ENCODE measurements around the gene ATG3. TPM values are rescaled to one million over a fixed set of nuclear protein-coding genes. Genes with fewer than 3 reads are reported as not detected.

The ATG3 gene
- total RNA-seq, 2 donors from 2014 or later = 45.7 to 73.5 TPM

GRCh38 chr3:112557976-112558375 lies 3.8 kb downstream of the ATG3 start:
- WGBS = 68% methylated on average over 1 of the region's 1 CpG
- no peak overlapping the region for H3K27ac ChIP-seq
- H3K27me3 ChIP-seq (replicated peaks; ENCODE audit: insufficient read depth) = no peaks in the 10 kb centered on the region
- H3K36me3 ChIP-seq = no peaks in the 10 kb centered on the region
- no peak for DNase-seq (ENCODE audit: low spot score)
- TF ChIP-seq CTCF (IDR thresholded peaks at IDR 0.05) = no peak
- TF ChIP-seq POLR2AphosphoS5 (IDR thresholded peaks at IDR 0.05) = no peak
- TF ChIP-seq POLR2A (IDR thresholded peaks at IDR 0.05) = no peak
- H3K4me1 ChIP-seq (replicated peaks) = no peaks in the 10 kb centered on the region
- intact Hi-C loops (cut with DNase I) = no loop called here
- H3K4me3 ChIP-seq = no peak overlapping the region
- H3K9me3 ChIP-seq = no peaks in the 10 kb centered on the region

DNA sequence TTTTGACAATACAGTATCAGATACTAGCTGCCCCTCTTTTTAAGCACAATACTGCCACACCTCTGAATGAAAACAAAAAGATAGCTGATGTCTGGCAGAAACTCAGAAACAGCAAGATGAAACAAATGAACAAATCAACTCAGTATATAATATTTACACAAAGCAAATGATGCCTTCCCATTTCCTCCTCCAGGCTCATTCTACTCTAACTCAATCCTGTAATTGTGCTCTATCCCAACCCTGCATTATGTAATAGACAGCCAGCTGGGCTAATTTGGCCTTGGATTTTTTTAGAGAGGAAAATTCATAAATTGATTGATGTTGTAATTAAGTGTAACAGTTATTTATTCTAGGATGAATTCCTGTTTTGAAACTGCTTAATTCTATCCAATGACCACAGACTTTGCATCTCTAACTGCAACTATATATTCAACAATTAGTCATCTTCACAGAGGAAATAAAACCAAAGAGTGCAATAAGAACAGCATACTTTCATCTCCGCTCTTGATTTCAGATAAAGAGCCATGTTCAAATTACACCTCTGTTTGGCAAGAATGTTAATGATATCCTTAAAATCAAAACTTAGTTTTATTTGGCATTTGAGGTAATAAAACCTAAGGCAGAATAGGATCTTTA lies 6.1 kb downstream of the ATG3 start:
- Histone ChIP-seq H3K4me1 (replicated peaks) (no peaks in the 10 kb centered on the region), H3K27ac (no peak overlapping the region), H3K4me3 (no peak overlapping the region), H3K36me3 (no peaks in the 10 kb centered on the region), H3K27me3 (replicated peaks; ENCODE audit: insufficient read depth) (no peaks in the 10 kb centered on the region), H3K9me3 (no peaks in the 10 kb centered on the region)
- WGBS = 73% methylated on average over 1 of the region's 1 CpG
- no peak for DNase-seq (ENCODE audit: low spot score)
- intact Hi-C loops (cut with DNase I) = no loop called here
- no peak for TF ChIP-seq CTCF (IDR thresholded peaks at IDR 0.05)
- no peak for TF ChIP-seq POLR2A (IDR thresholded peaks at IDR 0.05)
- no peak for TF ChIP-seq POLR2AphosphoS5 (IDR thresholded peaks at IDR 0.05)

DNA sequence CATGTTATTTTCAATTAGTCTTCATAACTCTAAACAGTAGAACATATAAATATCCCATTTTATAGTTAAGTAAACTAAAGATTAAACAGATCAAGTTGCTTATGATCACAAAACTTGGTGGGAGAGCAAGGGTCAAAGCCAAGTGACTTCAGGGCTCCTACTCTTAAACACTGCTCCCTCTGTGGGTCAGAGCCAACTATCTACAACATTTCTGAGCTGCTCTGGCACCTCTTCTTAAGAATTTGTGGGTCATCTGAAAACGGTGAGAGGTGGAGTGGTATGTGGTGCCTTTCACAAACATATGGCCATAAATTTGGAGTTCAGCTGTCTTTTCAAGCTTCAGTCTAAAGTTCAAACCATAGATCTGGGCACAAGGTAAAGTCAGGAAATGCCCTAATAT lies 10.9 kb downstream of the ATG3 start:
- H3K4me1 ChIP-seq (replicated peaks) = no peaks in the 10 kb centered on the region
- WGBS = 26% methylated on average over 1 of the region's 1 CpG
- no peak overlapping the region for H3K27ac ChIP-seq
- H3K27me3 ChIP-seq (replicated peaks; ENCODE audit: insufficient read depth) = no peaks in the 10 kb centered on the region
- no peak for DNase-seq (ENCODE audit: low spot score)
- TF ChIP-seq POLR2A (IDR thresholded peaks at IDR 0.05) (no peak), CTCF (IDR thresholded peaks at IDR 0.05) (no peak), POLR2AphosphoS5 (IDR thresholded peaks at IDR 0.05) (no peak)
- intact Hi-C loops (cut with DNase I) = no loop called here
- H3K36me3 ChIP-seq = no peaks in the 10 kb centered on the region
- H3K4me3 ChIP-seq = no peak overlapping the region
- H3K9me3 ChIP-seq = no peaks in the 10 kb centered on the region

GRCh38 chr3:112546216-112546759 lies 15.5 kb downstream of the ATG3 start:
- DNase-seq (ENCODE audit: low spot score) = no peak
- no peaks in the 10 kb centered on the region for H3K27me3 ChIP-seq (replicated peaks; ENCODE audit: insufficient read depth)
- H3K4me3 ChIP-seq = no peak overlapping the region
- no peaks in the 10 kb centered on the region for H3K36me3 ChIP-seq
- TF ChIP-seq POLR2AphosphoS5 (IDR thresholded peaks at IDR 0.05) (no peak), POLR2A (IDR thresholded peaks at IDR 0.05) (no peak), CTCF (IDR thresholded peaks at IDR 0.05) (no peak)
- H3K4me1 ChIP-seq (replicated peaks) = no peaks in the 10 kb centered on the region
- intact Hi-C loops (cut with DNase I) = no loop called here
- H3K27ac ChIP-seq = no peak overlapping the region
- H3K9me3 ChIP-seq = no peaks in the 10 kb centered on the region
- 85% methylated on average over 5 of the region's 5 CpGs for WGBS

Measured in prostate gland (tissue), 2 donors.